ENCODE measurements around the gene CCND2.

The CCND2 gene

GRCh38 chr12:4275016-4275869, 1.7 kb downstream of the CCND2 start:
- TF ChIP-seq, protein P1, sequence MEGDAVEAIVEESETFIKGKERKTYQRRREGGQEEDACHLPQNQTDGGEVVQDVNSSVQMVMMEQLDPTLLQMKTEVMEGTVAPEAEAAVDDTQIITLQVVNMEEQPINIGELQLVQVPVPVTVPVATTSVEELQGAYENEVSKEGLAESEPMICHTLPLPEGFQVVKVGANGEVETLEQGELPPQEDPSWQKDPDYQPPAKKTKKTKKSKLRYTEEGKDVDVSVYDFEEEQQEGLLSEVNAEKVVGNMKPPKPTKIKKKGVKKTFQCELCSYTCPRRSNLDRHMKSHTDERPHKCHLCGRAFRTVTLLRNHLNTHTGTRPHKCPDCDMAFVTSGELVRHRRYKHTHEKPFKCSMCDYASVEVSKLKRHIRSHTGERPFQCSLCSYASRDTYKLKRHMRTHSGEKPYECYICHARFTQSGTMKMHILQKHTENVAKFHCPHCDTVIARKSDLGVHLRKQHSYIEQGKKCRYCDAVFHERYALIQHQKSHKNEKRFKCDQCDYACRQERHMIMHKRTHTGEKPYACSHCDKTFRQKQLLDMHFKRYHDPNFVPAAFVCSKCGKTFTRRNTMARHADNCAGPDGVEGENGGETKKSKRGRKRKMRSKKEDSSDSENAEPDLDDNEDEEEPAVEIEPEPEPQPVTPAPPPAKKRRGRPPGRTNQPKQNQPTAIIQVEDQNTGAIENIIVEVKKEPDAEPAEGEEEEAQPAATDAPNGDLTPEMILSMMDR (IDR thresholded peaks at IDR 0.05; ENCODE audit: control insufficient read depth, insufficient read depth, low read depth, low read length, missing control alignments): no peak
- DNase-seq (ENCODE audit: low read depth): no peak
- peak overlapping the region; percentile 45 for H3K4me3 ChIP-seq (ENCODE audit: control insufficient read depth, low read depth, low read length)

GRCh38 chr12:4275870-4276301, 2.3 kb downstream of the CCND2 start:
- H3K4me3 ChIP-seq (ENCODE audit: control insufficient read depth, low read depth, low read length): no peak overlapping the region
- no peak for DNase-seq (ENCODE audit: low read depth)
- TF ChIP-seq, protein P1 (IDR thresholded peaks at IDR 0.05; ENCODE audit: control insufficient read depth, insufficient read depth, low read depth, low read length, missing control alignments): no peak

GRCh38 chr12:4276524-4277204, 3.1 kb downstream of the CCND2 start:
- no peak overlapping the region for H3K4me3 ChIP-seq (ENCODE audit: control insufficient read depth, low read depth, low read length)
- TF ChIP-seq, protein P1 (IDR thresholded peaks at IDR 0.05; ENCODE audit: control insufficient read depth, insufficient read depth, low read depth, low read length, missing control alignments): peak; percentile 93
- DNase-seq (ENCODE audit: low read depth): peak; percentile 33

- no peak overlapping the region for H3K4me3 ChIP-seq (ENCODE audit: control insufficient read depth, low read depth, low read length)
- TF ChIP-seq, protein P1 (IDR thresholded peaks at IDR 0.05; ENCODE audit: control insufficient read depth, insufficient read depth, low read depth, low read length, missing control alignments): no peak
- no peak for DNase-seq (ENCODE audit: low read depth)
Measured at GRCh38 chr12:4277205-4277543, 3.6 kb downstream of the CCND2 start.

DNA sequence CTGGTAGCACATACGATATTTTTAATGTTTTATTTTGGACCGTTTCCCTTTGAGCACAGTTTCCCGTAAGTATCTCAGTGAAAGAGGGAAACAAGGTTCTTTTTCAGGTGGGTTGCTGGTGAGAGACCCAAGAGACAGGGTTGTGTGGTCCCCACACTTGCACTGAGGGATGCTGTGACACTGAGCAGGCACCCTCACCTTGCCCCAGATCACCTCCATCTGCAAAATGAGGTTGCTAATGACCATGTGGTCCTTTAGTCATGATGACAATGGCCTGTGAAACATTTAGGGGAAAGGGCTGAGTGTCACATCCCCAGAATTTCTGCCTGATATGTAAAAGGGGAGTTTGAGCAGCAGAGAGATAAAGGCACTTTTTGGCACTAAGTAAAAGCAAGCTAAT, 4.3 kb downstream of the CCND2 start:
- TF ChIP-seq, protein P1 (IDR thresholded peaks at IDR 0.05; ENCODE audit: control insufficient read depth, insufficient read depth, low read depth, low read length, missing control alignments): no peak
- DNase-seq (ENCODE audit: low read depth): no peak
- no peak overlapping the region for H3K4me3 ChIP-seq (ENCODE audit: control insufficient read depth, low read depth, low read length)

GRCh38 chr12:4278329-4279197, 5.0 kb downstream of the CCND2 start:
- no peak overlapping the region for H3K4me3 ChIP-seq (ENCODE audit: control insufficient read depth, low read depth, low read length)
- no peak for DNase-seq (ENCODE audit: low read depth)
- TF ChIP-seq, protein P1 (IDR thresholded peaks at IDR 0.05; ENCODE audit: control insufficient read depth, insufficient read depth, low read depth, low read length, missing control alignments): no peak
